Retinal pigment epithelial cell (primary cell): ENCODE measurements around the gene CNKSR3.

Source experiments
- DNase-seq: peaks from one replicate; pipeline ENCODE4 v3.0.0-alpha.2; 2010; ENCODE audit warnings: low read depth
- H3K4me3 ChIP-seq: 2 replicates; pipeline ENCODE4 v1.5.1; 2011; ENCODE audit warnings: mild to moderate bottlenecking, low read length, control low read depth, moderate library complexity
- CTCF ChIP-seq: conservative IDR thresholded peaks from 2 replicates; pipeline ENCODE4 v1.5.1; 2011; ENCODE audit warnings: low read depth, low read length, control low read depth, inconsistent platforms

CNKSR3 gene

GRCh38 chr6:154345811-154346210, 164.7 kb downstream of the CNKSR3 start:
- DNase-seq, result no peak
- TF ChIP-seq CTCF, result no peak

GRCh38 chr6:154343473-154344308, 166.8 kb downstream of the CNKSR3 start:
- TF ChIP-seq CTCF, result peak; percentile 30
- H3K4me3 ChIP-seq, result no peak overlapping the region
- DNase-seq, result no peak

More at GRCh38 chr6:154345811-154346210, 164.7 kb downstream of the CNKSR3 start:
- H3K4me3 ChIP-seq, result no peak overlapping the region

GRCh38 chr6:154341871-154342270, 168.6 kb downstream of the CNKSR3 start:
- no peak for TF ChIP-seq CTCF
- no peak overlapping the region for H3K4me3 ChIP-seq
- no peak for DNase-seq

- H3K4me3 ChIP-seq, result no peak overlapping the region
- DNase-seq, result no peak
Measured at GRCh38 chr6:154341336-154341735, 169.1 kb downstream of the CNKSR3 start.

More at GRCh38 chr6:154341336-154341735, 169.1 kb downstream of the CNKSR3 start:
- TF ChIP-seq CTCF, result no peak
